HG03066 (cell line): ENCODE data around the gene RFX4.

Experiments used
- ATAC-seq: cut with Tn5 transposase; IDR thresholded peaks from one replicate; pipeline ENCODE4 v1.9.1; 2021; ENCODE audit warnings: low read depth; ENCODE audit not compliant: unreplicated experiment

The RFX4 gene

GRCh38 chr12:106582641-106583230 is at the start of gene RFX4:
Gene RFX4, plus strand, starts transcription at chr12:106583004. Its CDS starts 317 bp downstream, at chr12:106583321.
- no peak for ATAC-seq

GRCh38 chr12:106541201-106541600 is 41.6 kb upstream of the RFX4 start:
- ATAC-seq = no peak

- ATAC-seq = no peak
These were observed 31.4 kb upstream of the RFX4 start for GRCh38 chr12:106551410-106551809.

- no peak for ATAC-seq
These were observed 30.6 kb upstream of the RFX4 start for GRCh38 chr12:106552228-106552627.

- no peak for ATAC-seq
These were observed 18.0 kb upstream of the RFX4 start for GRCh38 chr12:106564678-106565329.

GRCh38 chr12:106566771-106567170 is 16.0 kb upstream of the RFX4 start:
- no peak for ATAC-seq

GRCh38 chr12:106573239-106573638 is 9.6 kb upstream of the RFX4 start:
- ATAC-seq = no peak

GRCh38 chr12:106576848-106577247 is 6.0 kb upstream of the RFX4 start:
- ATAC-seq = no peak

GRCh38 chr12:106580671-106581508 is 1.9 kb upstream of the RFX4 start:
- ATAC-seq = no peak

GRCh38 chr12:106581543-106582248 is 1.1 kb upstream of the RFX4 start:
- no peak for ATAC-seq

GRCh38 chr12:106582249-106582591 is 584 bp upstream of the RFX4 start:
- no peak for ATAC-seq

GRCh38 chr12:106583242-106584103 is 669 bp downstream of the RFX4 start:
- ATAC-seq = no peak

- no peak for ATAC-seq
These were observed 1.6 kb downstream of the RFX4 start for GRCh38 chr12:106584104-106585064.

- no peak for ATAC-seq
These were observed 2.3 kb downstream of the RFX4 start for GRCh38 chr12:106585105-106585520.

GRCh38 chr12:106585521-106586277 is 2.9 kb downstream of the RFX4 start:
- ATAC-seq = no peak

- ATAC-seq = no peak
These were observed 3.5 kb downstream of the RFX4 start for GRCh38 chr12:106586278-106586802.

GRCh38 chr12:106586803-106587684 is 4.2 kb downstream of the RFX4 start:
- ATAC-seq = no peak
